SK-N-SH treated with all-trans-retinoic acid at 6 μM for 48 hours (cell line): ENCODE measurements around the gene CYFIP1.

Experiments
- ARNTL ChIP-seq: fragments of 450-650 bp; formaldehyde crosslinking; IDR thresholded peaks from 2 replicates; pipeline ENCODE4 v1.5.0; 2020; ENCODE audit warnings: low read depth, mild to moderate bottlenecking, moderate library complexity, borderline replicate concordance
- ESRRG ChIP-seq: fragments of 250-450 bp; sonication (Bioruptor Pico); IDR thresholded peaks from 2 replicates; pipeline ENCODE4 v1.6.1; 2021; ENCODE audit warnings: mild to moderate bottlenecking
- GLIS3 ChIP-seq: fragments of 250-450 bp; sonication (Bioruptor Pico); IDR thresholded peaks from 2 replicates; pipeline ENCODE4 v1.5.0; 2020; ENCODE audit warnings: mild to moderate bottlenecking, moderate library complexity
- OSR1 ChIP-seq: fragments of 250-450 bp; sonication (Bioruptor Pico); IDR thresholded peaks from 2 replicates; pipeline ENCODE4 v1.8.0; 2022; ENCODE audit warnings: moderate library complexity, mild to moderate bottlenecking, inconsistent platforms
- PPARA ChIP-seq: fragments of 250-450 bp; sonication (Bioruptor Pico); IDR thresholded peaks from 2 replicates; pipeline ENCODE4 v1.5.0; 2020; ENCODE audit warnings: mild to moderate bottlenecking, borderline replicate concordance
- RARB ChIP-seq: fragments of 250-450 bp; sonication (Bioruptor Pico); IDR thresholded peaks from 2 replicates; pipeline ENCODE4 v1.8.0; 2021; ENCODE audit warnings: mild to moderate bottlenecking, moderate library complexity
- SNAI2 ChIP-seq: fragments of 250-450 bp; sonication (Bioruptor Pico); IDR thresholded peaks from 2 replicates; pipeline ENCODE4 v1.5.0; 2020; ENCODE audit warnings: mild to moderate bottlenecking, moderate library complexity
- ZC3H10 ChIP-seq: fragments of 250-450 bp; sonication (Bioruptor Pico); IDR thresholded peaks from 2 replicates; pipeline ENCODE4 v1.5.1; 2021; ENCODE audit warnings: mild to moderate bottlenecking, moderate library complexity
- ZFP30 ChIP-seq: fragments of 450-650 bp; formaldehyde crosslinking; IDR thresholded peaks from 2 replicates; pipeline ENCODE4 v1.5.0; 2022; ENCODE audit warnings: mild to moderate bottlenecking, moderate library complexity
- ZNF565 ChIP-seq: fragments of 450-650 bp; formaldehyde crosslinking; conservative IDR thresholded peaks from 2 replicates; pipeline ENCODE4 v1.5.0; 2020; ENCODE audit warnings: low read depth, mild to moderate bottlenecking, moderate library complexity
- TF ChIP-seq, protein P1 (sequence below): fragments of 250-450 bp; sonication (Bioruptor Pico); IDR thresholded peaks from 2 replicates; pipeline ENCODE4 v1.5.1; 2020; ENCODE audit warnings: low read depth, mild to moderate bottlenecking, moderate library complexity
- TF ChIP-seq, protein P2 (sequence below): fragments of 250-450 bp; sonication (Bioruptor Pico); IDR thresholded peaks from 2 replicates; pipeline ENCODE4 v1.5.0; 2020; ENCODE audit warnings: mild to moderate bottlenecking, moderate library complexity
- TF ChIP-seq, protein P3 (sequence below): fragments of 250-450 bp; sonication (Bioruptor Pico); IDR thresholded peaks from 2 replicates; pipeline ENCODE4 v1.8.0; 2020; ENCODE audit warnings: mild to moderate bottlenecking, moderate library complexity, borderline replicate concordance

DNA sequence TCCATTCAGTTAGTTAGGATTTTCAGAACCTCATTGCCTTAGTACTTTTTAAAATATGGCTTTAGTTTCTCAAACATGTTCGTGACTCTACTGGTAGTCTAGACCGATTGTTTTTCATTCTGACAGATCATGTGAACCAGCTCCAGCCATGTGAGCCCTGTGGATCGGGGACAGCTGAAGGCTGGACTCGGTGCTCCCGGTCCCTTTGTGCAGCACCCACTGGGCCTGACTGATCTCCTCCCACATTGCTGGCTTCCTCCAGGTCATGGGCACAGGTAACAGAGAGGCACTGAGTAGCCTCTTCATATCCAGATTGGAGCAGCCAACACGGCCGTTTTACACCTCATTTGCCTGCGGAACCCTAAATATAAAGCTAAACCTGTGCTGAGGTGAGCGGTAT, 111.2 kb downstream of the CYFIP1 start:
- TF ChIP-seq ARNTL (CRISPR knock-in tag) (no peak), SNAI2 (CRISPR knock-in tag) (no peak), RARB (no peak), OSR1 (CRISPR knock-in tag) (no peak), ZFP30 (no peak), ESRRG (no peak), GLIS3 (no peak), ZC3H10 (CRISPR knock-in tag) (no peak), PPARA (CRISPR knock-in tag) (no peak), ZNF565 (CRISPR knock-in tag) (no peak)
- TF ChIP-seq, protein P1, sequence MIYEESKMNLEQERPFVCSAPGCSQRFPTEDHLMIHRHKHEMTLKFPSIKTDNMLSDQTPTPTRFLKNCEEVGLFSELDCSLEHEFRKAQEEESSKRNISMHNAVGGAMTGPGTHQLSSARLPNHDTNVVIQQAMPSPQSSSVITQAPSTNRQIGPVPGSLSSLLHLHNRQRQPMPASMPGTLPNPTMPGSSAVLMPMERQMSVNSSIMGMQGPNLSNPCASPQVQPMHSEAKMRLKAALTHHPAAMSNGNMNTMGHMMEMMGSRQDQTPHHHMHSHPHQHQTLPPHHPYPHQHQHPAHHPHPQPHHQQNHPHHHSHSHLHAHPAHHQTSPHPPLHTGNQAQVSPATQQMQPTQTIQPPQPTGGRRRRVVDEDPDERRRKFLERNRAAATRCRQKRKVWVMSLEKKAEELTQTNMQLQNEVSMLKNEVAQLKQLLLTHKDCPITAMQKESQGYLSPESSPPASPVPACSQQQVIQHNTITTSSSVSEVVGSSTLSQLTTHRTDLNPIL (CRISPR knock-in tag), result no peak
- TF ChIP-seq, protein P2, sequence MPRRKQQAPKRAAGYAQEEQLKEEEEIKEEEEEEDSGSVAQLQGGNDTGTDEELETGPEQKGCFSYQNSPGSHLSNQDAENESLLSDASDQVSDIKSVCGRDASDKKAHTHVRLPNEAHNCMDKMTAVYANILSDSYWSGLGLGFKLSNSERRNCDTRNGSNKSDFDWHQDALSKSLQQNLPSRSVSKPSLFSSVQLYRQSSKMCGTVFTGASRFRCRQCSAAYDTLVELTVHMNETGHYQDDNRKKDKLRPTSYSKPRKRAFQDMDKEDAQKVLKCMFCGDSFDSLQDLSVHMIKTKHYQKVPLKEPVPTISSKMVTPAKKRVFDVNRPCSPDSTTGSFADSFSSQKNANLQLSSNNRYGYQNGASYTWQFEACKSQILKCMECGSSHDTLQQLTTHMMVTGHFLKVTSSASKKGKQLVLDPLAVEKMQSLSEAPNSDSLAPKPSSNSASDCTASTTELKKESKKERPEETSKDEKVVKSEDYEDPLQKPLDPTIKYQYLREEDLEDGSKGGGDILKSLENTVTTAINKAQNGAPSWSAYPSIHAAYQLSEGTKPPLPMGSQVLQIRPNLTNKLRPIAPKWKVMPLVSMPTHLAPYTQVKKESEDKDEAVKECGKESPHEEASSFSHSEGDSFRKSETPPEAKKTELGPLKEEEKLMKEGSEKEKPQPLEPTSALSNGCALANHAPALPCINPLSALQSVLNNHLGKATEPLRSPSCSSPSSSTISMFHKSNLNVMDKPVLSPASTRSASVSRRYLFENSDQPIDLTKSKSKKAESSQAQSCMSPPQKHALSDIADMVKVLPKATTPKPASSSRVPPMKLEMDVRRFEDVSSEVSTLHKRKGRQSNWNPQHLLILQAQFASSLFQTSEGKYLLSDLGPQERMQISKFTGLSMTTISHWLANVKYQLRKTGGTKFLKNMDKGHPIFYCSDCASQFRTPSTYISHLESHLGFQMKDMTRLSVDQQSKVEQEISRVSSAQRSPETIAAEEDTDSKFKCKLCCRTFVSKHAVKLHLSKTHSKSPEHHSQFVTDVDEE (CRISPR knock-in tag), result no peak
- TF ChIP-seq, protein P3, sequence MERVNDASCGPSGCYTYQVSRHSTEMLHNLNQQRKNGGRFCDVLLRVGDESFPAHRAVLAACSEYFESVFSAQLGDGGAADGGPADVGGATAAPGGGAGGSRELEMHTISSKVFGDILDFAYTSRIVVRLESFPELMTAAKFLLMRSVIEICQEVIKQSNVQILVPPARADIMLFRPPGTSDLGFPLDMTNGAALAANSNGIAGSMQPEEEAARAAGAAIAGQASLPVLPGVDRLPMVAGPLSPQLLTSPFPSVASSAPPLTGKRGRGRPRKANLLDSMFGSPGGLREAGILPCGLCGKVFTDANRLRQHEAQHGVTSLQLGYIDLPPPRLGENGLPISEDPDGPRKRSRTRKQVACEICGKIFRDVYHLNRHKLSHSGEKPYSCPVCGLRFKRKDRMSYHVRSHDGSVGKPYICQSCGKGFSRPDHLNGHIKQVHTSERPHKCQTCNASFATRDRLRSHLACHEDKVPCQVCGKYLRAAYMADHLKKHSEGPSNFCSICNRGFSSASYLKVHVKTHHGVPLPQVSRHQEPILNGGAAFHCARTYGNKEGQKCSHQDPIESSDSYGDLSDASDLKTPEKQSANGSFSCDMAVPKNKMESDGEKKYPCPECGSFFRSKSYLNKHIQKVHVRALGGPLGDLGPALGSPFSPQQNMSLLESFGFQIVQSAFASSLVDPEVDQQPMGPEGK, result no peak
